Epithelial cell of prostate (primary cell): ENCODE data around the gene ZNF215.
"Not testable (repeated sequence)": the region's sequence is repeated elsewhere in the genome, so short reads cannot be mapped to it uniquely, and the experiment has no call there.

Experiments used
- DNase-seq: peaks from one replicate; pipeline ENCODE4 v3.0.0-alpha.2; 2011; ENCODE audit warnings: low read depth, low spot score
- H3K27ac ChIP-seq: fragments of 450-650 bp; 2 replicates; pipeline ENCODE4 v1.5.1; 2017; ENCODE audit warnings: mild to moderate bottlenecking

The ZNF215 gene

DNA sequence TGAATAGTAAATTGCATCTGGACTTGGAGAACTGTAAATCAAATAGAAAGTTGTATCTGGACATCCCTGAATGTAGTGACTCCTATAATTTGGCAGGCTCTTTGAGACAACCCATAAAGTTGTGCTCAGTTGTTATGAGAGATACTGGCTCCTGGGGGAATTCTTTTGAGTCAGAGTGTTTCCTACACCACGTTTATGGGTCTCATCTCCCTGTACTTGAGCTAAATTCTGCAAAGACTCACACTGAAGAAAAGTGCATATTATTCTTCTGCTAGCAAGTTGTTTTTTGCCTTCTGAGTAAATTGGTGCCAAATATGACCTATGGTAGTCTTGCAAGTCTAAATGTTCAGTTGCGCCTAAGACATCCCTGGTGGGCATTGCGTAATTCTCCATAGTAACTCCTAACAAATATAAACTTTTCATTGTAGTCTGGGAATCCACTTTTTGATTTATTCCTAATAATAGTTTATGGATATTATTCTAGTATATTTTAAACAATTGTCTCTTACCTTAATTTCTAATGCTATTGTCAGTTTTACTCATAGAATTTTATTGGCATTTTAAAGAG lies 5.0 kb downstream of the ZNF215 start:
- H3K27ac ChIP-seq, result no peak overlapping the region
- no peak for DNase-seq

- no peak overlapping the region for H3K27ac ChIP-seq
- DNase-seq, result no peak
These were observed 5.9 kb downstream of the ZNF215 start for GRCh38 chr11:6932145-6932544.

DNA sequence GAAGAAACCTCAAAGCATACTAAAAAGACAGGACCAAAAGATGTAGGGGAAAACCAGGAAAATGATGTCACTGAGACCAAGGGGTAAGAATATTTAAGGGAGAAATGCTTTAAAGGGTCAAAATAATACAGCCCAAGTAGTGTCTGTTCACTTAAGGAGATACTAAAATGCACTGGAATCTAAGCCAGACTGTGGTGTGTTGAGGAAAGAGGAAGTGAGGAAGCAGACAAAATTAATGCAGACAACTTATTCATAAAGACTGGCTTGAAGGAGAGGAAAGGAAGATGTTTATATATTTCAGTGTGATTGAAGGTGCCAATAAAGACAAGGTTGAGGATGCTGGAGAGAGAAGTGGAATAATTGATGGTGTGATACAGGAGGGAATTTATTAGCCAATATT lies 15.7 kb downstream of the ZNF215 start:
- no peak overlapping the region for H3K27ac ChIP-seq
- no peak for DNase-seq

DNA sequence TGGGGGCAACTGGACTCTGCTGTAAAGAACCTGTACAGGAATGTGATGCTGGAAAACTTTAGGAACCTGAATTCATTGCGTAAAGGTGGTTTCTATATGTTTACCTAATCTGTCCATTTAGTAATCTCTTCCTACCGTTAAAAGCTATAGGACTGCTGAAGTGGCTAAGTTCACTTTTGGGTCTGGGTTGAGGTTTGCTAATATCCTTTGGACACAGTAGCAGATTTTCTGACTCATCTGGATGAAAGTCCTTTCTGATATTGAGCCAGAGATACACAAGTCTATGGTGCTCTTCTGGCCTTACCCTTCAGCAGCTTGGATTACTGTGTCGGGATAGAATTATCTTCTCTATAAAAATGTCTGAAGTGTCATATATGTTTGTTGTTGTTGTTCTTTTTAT lies 16.9 kb downstream of the ZNF215 start:
- DNase-seq, result no peak
- H3K27ac ChIP-seq, result no peak overlapping the region

DNA sequence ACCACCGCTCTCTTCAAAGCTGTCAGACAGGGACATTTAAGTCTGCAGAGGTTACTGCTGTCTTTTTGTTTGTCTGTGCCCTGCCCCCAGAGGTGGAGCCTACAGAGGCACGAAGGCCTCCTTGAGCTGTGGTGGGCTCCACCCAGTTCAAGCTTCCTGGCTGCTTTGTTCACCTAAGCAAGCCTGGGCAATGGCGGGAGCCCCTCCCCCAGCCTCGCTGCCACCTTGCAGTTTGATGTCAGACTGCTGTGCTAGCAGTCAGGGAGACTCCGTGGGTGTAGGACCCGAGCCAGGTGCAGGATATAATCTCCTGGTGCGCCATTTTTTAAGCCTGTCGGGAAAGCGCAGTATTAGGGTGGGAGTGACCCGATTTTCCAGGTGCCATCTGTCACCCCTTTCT lies 28.0 kb downstream of the ZNF215 start:
- H3K27ac ChIP-seq, result not testable (repeated sequence)

DNA sequence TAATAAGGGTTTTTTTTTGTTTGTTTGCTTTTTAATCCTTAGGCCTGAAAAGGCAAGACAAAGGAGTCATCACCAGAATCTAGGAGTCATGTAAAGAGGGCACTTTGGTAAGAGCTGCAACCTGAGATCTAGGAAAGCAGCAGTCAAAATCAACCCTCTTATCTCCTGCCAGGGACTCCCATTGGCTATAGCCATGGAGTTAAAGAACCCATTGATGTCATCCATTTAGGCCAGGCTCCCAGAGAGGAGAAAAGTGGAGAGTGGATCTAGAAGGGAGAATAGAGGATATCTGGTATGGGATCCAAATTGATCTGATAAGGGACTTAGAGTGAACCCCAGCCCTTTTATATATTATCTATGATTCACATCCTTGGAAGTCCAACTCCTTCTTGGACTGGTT lies 35.9 kb downstream of the ZNF215 start:
- no peak overlapping the region for H3K27ac ChIP-seq
- no peak for DNase-seq

More for the DNA sequence above, 28.0 kb downstream of the ZNF215 start:
- DNase-seq, result not testable (repeated sequence)

- H3K27ac ChIP-seq, result no peak overlapping the region
- no peak for DNase-seq
These were observed 36.4 kb downstream of the ZNF215 start for GRCh38 chr11:6962673-6963072.

GRCh38 chr11:6968816-6969215 lies 42.6 kb downstream of the ZNF215 start:
- DNase-seq, result no peak
- H3K27ac ChIP-seq, result peak overlapping the region; percentile 55

DNA sequence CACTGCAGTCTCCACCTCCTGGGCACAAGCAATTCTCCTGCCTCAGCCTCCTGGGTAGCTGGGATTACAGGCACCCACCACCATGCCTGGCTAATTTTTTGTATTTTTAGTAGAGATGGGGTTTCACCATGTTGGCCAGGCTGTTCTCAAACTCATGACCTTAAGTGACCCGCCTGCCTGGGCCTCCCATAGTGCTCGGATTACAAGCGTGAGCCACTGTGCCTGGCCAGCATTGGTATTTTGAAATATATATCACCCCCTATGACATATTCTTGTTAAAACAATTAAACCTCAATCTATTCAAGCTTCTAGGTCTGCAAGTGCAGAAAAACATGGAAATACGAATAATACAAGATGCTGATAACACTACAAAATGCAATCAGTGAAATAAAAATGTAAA lies 43.6 kb downstream of the ZNF215 start:
- not testable (repeated sequence) for DNase-seq, H3K27ac ChIP-seq

DNA sequence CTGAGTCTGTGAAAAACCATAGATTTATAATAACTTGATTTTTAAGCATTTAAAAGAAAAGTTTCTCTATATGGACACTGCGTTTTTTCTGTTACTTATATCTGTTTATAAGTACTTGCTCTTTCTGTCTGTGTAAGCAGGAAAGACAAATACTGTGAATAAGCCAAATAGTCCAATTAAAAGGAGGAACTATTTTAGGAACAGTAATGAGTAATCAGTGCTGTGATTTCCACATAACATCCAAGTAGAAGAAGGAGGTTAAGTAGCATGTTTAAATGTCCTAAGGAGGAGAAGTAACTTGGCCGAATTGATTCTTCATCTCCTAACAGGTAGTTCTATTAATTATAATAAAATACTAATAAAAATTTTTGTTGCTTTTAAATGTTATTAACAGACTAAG lies 53.1 kb downstream of the ZNF215 start:
- DNase-seq, result no peak
- H3K27ac ChIP-seq, result no peak overlapping the region

DNA sequence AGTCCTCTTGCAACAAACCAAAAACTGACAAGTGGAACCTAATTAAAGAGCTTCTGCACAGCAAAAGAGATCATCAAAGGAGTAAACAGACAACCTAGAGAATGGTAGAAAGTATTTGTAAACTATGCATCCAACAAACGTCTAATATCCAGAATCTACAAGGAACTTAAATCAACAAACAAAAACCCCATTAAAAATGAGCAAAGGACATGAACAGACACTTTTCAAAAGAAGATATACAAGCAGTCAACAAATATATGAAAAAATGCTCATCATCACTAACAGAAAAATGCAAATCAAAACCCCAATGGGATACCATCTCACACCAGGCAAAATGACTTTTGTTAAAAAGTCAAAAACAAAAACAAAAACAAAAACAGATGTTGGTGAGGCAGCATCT lies 60.3 kb downstream of the ZNF215 start:
- no peak for DNase-seq
- no peak overlapping the region for H3K27ac ChIP-seq

DNA sequence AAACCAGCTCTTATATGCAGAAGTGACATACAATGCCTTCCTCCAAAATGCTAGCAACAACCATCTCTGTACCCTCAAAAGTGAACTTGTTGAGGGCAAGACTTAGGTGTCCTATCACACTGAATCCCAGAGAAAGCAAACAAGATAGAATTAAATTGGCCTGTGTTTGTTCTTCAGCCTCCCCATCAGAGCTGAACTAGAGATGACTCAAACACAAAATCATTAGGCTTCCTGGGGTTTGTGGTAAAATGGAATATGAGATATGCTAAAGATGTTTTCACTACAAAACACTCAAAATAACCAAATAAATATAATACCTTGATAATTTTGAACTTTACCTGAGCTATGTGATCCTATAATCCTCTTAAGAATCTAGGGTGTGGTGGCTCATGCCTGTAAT lies 62.3 kb downstream of the ZNF215 start:
- no peak for DNase-seq
- no peak overlapping the region for H3K27ac ChIP-seq

GRCh38 chr11:6991227-6991626 lies 65.0 kb downstream of the ZNF215 start:
- no peak for DNase-seq
- no peak overlapping the region for H3K27ac ChIP-seq

DNA sequence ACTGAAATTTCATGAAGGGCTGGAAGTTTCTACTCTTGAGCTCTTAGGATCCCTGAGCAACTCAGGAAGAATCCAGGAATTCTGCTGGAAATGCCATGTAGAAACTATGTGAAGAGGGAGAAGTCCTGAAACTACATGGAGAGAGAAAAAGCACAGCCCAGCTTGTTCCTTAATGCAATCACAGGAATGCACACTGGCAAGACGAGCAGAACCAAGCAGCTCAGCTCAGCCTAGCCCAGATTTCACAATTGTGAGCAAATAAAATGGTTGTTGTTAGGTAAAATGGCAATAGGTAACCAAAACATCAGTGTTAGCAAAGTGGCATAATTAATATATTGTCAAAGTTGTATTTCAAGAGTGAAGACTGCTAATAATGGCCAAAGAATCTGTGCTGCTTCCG lies 65.8 kb downstream of the ZNF215 start:
- H3K27ac ChIP-seq, result peak overlapping the region; percentile 60
- DNase-seq, result no peak

- peak overlapping the region; percentile 60 for H3K27ac ChIP-seq
- DNase-seq, result peak; percentile 68
These were observed 66.5 kb downstream of the ZNF215 start for GRCh38 chr11:6992457-6993417.

GRCh38 chr11:6995703-6996102 lies 69.5 kb downstream of the ZNF215 start:
- DNase-seq, result no peak
- no peak overlapping the region for H3K27ac ChIP-seq

DNA sequence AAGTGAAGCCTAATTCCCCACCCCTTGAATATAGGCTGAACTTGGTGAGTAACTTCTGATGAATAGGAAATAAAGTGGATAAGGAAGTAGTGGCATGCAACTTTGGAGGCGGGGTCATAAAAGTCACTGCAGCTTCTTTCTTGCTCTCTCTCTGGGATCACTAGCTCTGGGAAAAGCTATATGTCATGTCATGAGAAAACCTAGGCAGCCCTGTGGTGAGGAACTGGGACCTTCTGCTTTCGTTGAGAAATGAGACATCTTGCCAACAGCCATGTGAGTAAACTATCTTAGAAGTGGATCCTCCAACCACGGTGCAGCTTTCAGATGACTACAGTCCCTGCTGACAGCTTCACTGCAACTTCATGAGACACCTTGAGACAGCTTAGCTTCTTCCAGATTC lies 78.3 kb downstream of the ZNF215 start:
- peak overlapping the region; percentile 59 for H3K27ac ChIP-seq
- DNase-seq, result peak; percentile 60
